A673 (cell line): ENCODE results near the gene SMIM5. TPM values are rescaled to one million over a fixed set of nuclear protein-coding genes. Genes with fewer than 3 reads are reported as not detected.

Experiments used
- BruUV-seq: library from RNA; stranded (reverse); fragments of 400-500 nt; replicated peaks from 2 replicates; lab custom pipeline; 2021; lab: Mats Ljungman, UMichigan
- CTCF ChIA-PET: fragments of 300-600 bp; sonication (Branson Sonifier 250); formaldehyde crosslinking; loops from one replicate; lab custom pipeline; 2022; ENCODE audit warnings: antibody characterized with exemption; lab: Charles Lee
- POLR2A ChIA-PET: fragments of 300-600 bp; sonication (Branson Sonifier 250); formaldehyde crosslinking; loops from one replicate; lab custom pipeline; 2022; ENCODE audit warnings: antibody characterized with exemption; ENCODE audit not compliant: low non-redundant PET; lab: Charles Lee
- DNase-seq: peaks from one replicate; pipeline ENCODE4 v3.0.0-alpha.2; 2015; ENCODE audit warnings: low spot score
- H3K27ac ChIP-seq: fragments of 200-600 bp; sonication (generic); 2 replicates; pipeline ENCODE4 v1.5.1; 2016; ENCODE audit warnings: mixed run types, low read depth, mild to moderate bottlenecking, mixed read lengths, antibody characterized with exemption, low read length; ENCODE audit not compliant: poor library complexity, severe bottlenecking
- H3K27me3 ChIP-seq: fragments of 200-600 bp; sonication (generic); replicated peaks from 2 replicates; pipeline ENCODE4 v1.6.1; 2017; ENCODE audit warnings: mixed run types, low read depth, mild to moderate bottlenecking, mixed read lengths, antibody characterized with exemption, low read length; ENCODE audit not compliant: insufficient read depth, poor library complexity
- H3K36me3 ChIP-seq: fragments of 200-600 bp; sonication (generic); 2 replicates; pipeline ENCODE4 v1.6.1; 2016; ENCODE audit warnings: mixed run types, mild to moderate bottlenecking, mixed read lengths, antibody characterized with exemption, low read length; ENCODE audit not compliant: insufficient read depth, poor library complexity, severe bottlenecking
- H3K4me1 ChIP-seq: fragments of 200-600 bp; sonication (generic); 2 replicates; pipeline ENCODE4 v1.6.1; 2017; ENCODE audit warnings: mixed run types, mild to moderate bottlenecking, mixed read lengths, antibody characterized with exemption, low read length; ENCODE audit not compliant: insufficient read depth, poor library complexity, severe bottlenecking
- H3K4me3 ChIP-seq: fragments of 200-600 bp; sonication (generic); 2 replicates; pipeline ENCODE4 v1.5.1; 2016; ENCODE audit warnings: low read depth, mixed run types, mild to moderate bottlenecking, mixed read lengths, low read length; ENCODE audit not compliant: poor library complexity, severe bottlenecking
- H3K9me3 ChIP-seq: fragments of 200-600 bp; sonication (generic); 2 replicates; pipeline ENCODE4 v1.6.1; 2016; ENCODE audit warnings: mixed run types, low read depth, mild to moderate bottlenecking, mixed read lengths, antibody characterized with exemption, low read length; ENCODE audit not compliant: poor library complexity, severe bottlenecking
- CTCF ChIP-seq: fragments of 300-800, 200-600 bp; sonication (generic); conservative IDR thresholded peaks from 2 replicates; pipeline ENCODE4 v1.5.1; 2017; ENCODE audit warnings: low read depth, mild to moderate bottlenecking, antibody characterized with exemption, low read length, moderate library complexity, mixed read lengths
- EZH2 ChIP-seq: fragments of 200-600 bp; sonication (generic); IDR thresholded peaks from 2 replicates; pipeline ENCODE4 v1.6.1; 2017; ENCODE audit warnings: borderline replicate concordance, low read depth, mild to moderate bottlenecking, mixed read lengths, antibody characterized with exemption, low read length; ENCODE audit not compliant: poor library complexity, severe bottlenecking
- intact Hi-C: fragments of 100-400 bp; cut with micrococcal nuclease; formaldehyde crosslinking; loops from one replicate; pipeline ENCODE4 v1.10.0; 2022; ENCODE audit not compliant: unreplicated experiment
- total RNA-seq: library from RNA; stranded (reverse); gene quantifications from 2 replicates; pipeline ENCODE4 v1.2.3, GENCODE V29; 2021

The SMIM5 gene
- total RNA-seq, 1 experiment from 2014 or later: not detected

- H3K4me3 ChIP-seq: no peak overlapping the region
- no TSS peak for BruUV-seq
- TF ChIP-seq EZH2: no peak
- no peak for TF ChIP-seq CTCF
- peaks cover 4% of the 10 kb centered on the region for H3K36me3 ChIP-seq
- H3K4me1 ChIP-seq: no peaks in the 10 kb centered on the region
- DNase-seq: no peak
- CTCF ChIA-PET: no interaction called here
- no peaks in the 10 kb centered on the region for H3K9me3 ChIP-seq
- H3K27ac ChIP-seq: no peak overlapping the region
- POLR2A ChIA-PET: no interaction called here
- no peaks in the 10 kb centered on the region for H3K27me3 ChIP-seq
- intact Hi-C loops: no loop called here
Measured at GRCh38 chr17:75647061-75647460, 13.8 kb downstream of the SMIM5 start.

GRCh38 chr17:75647921-75648320 is 14.7 kb downstream of the SMIM5 start:
- Histone ChIP-seq H3K27me3 (no peaks in the 10 kb centered on the region), H3K9me3 (no peaks in the 10 kb centered on the region), H3K4me3 (no peak overlapping the region), H3K4me1 (no peaks in the 10 kb centered on the region), H3K27ac (no peak overlapping the region), H3K36me3 (peaks cover 4% of the 10 kb centered on the region)
- DNase-seq: no peak
- POLR2A ChIA-PET: no interaction called here
- CTCF ChIA-PET: no interaction called here
- BruUV-seq: no TSS peak
- TF ChIP-seq CTCF (no peak), EZH2 (no peak)
- intact Hi-C loops: no loop called here

GRCh38 chr17:75649687-75650086 is 16.5 kb downstream of the SMIM5 start:
- no peak overlapping the region for H3K4me3 ChIP-seq
- no peak for TF ChIP-seq EZH2
- no peak for TF ChIP-seq CTCF
- CTCF ChIA-PET: interaction anchor here (2.0 kb wide), 1 partner anchor 16 kb away, joined by 10 read pairs; the partner anchor contains the start of gene SMIM5
- H3K27me3 ChIP-seq: no peaks in the 10 kb centered on the region
- H3K4me1 ChIP-seq: no peaks in the 10 kb centered on the region
- peaks cover 4% of the 10 kb centered on the region for H3K36me3 ChIP-seq
- H3K27ac ChIP-seq: no peak overlapping the region
- no TSS peak for BruUV-seq
- intact Hi-C loops: no loop called here
- DNase-seq: no peak
- POLR2A ChIA-PET: interaction anchor here (0.6 kb wide), 1 partner anchor 84 kb away, joined by 6 read pairs; no protein-coding TSS in a partner anchor
- no peaks in the 10 kb centered on the region for H3K9me3 ChIP-seq
